Karpas-422 (cell line): ENCODE measurements around the gene CHST1. TPM values are rescaled to one million over a fixed set of nuclear protein-coding genes. Genes with fewer than 3 reads are reported as not detected.

Experiments used
- DNase-seq: peaks from one replicate; pipeline ENCODE4 v3.0.0-alpha.2; 2015
- H2AFZ ChIP-seq: fragments of 200-600 bp; sonication (generic); 2 replicates; pipeline ENCODE4 v1.6.1; 2014; ENCODE audit warnings: antibody characterized with exemption, low read length, mixed read lengths
- H3K27ac ChIP-seq: fragments of 200-600 bp; sonication (generic); 2 replicates; pipeline ENCODE4 v1.5.1; 2014; ENCODE audit warnings: mild to moderate bottlenecking, low read length, moderate library complexity
- H3K27me3 ChIP-seq: fragments of 200-600 bp; sonication (generic); 2 replicates; pipeline ENCODE4 v1.6.1; 2014; ENCODE audit warnings: low read length, mixed read lengths
- H3K36me3 ChIP-seq: fragments of 200-600 bp; sonication (generic); 2 replicates; pipeline ENCODE4 v1.6.1; 2014; ENCODE audit warnings: low read length, mixed read lengths; ENCODE audit not compliant: insufficient read depth
- H3K4me1 ChIP-seq: fragments of 200-600 bp; sonication (generic); 2 replicates; pipeline ENCODE4 v1.6.1; 2014; ENCODE audit warnings: mild to moderate bottlenecking, low read length, mixed read lengths
- H3K4me2 ChIP-seq: fragments of 200-600 bp; sonication (generic); 2 replicates; pipeline ENCODE4 v1.6.1; 2014; ENCODE audit warnings: low read length, low read depth, mild to moderate bottlenecking; ENCODE audit not compliant: poor library complexity, severe bottlenecking
- H3K4me3 ChIP-seq: fragments of 200-600 bp; sonication (generic); 2 replicates; pipeline ENCODE4 v1.5.1; 2014; ENCODE audit warnings: mild to moderate bottlenecking, antibody characterized with exemption, low read length, mixed read lengths
- H3K79me2 ChIP-seq: fragments of 200-600 bp; sonication (generic); 2 replicates; pipeline ENCODE4 v1.6.1; 2014; ENCODE audit warnings: mild to moderate bottlenecking, low read length, mixed read lengths
- H3K9ac ChIP-seq: fragments of 200-600 bp; sonication (generic); 2 replicates; pipeline ENCODE4 v1.6.0; 2014; ENCODE audit warnings: low read length
- H3K9me2 ChIP-seq: fragments of 200-600 bp; sonication (generic), shearing (Covaris generic); replicated peaks from 2 replicates; pipeline ENCODE4 v1.6.0; 2014; ENCODE audit warnings: mild to moderate bottlenecking, low read length, moderate library complexity; ENCODE audit not compliant: insufficient read depth
- H3K9me3 ChIP-seq: fragments of 300-700, 200-600 bp; sonication (generic); 2 replicates; pipeline ENCODE4 v1.6.1; 2014; ENCODE audit warnings: low read length, mixed read lengths
- H4K20me1 ChIP-seq: fragments of 200-600 bp; sonication (generic); 2 replicates; pipeline ENCODE4 v1.6.1; 2014; ENCODE audit warnings: mild to moderate bottlenecking, antibody characterized with exemption, low read length, low read depth; ENCODE audit not compliant: insufficient read depth
- total RNA-seq: library from RNA; depleted of rRNA; stranded (reverse); fragments of >200 nt; shearing (Covaris generic); gene quantifications from 2 replicates; pipeline ENCODE4 v1.2.3, GENCODE V29; 2014; ENCODE audit warnings: low replicate concordance

The CHST1 gene
- total RNA-seq, 1 experiment from 2014 or later: not detected

DNA sequence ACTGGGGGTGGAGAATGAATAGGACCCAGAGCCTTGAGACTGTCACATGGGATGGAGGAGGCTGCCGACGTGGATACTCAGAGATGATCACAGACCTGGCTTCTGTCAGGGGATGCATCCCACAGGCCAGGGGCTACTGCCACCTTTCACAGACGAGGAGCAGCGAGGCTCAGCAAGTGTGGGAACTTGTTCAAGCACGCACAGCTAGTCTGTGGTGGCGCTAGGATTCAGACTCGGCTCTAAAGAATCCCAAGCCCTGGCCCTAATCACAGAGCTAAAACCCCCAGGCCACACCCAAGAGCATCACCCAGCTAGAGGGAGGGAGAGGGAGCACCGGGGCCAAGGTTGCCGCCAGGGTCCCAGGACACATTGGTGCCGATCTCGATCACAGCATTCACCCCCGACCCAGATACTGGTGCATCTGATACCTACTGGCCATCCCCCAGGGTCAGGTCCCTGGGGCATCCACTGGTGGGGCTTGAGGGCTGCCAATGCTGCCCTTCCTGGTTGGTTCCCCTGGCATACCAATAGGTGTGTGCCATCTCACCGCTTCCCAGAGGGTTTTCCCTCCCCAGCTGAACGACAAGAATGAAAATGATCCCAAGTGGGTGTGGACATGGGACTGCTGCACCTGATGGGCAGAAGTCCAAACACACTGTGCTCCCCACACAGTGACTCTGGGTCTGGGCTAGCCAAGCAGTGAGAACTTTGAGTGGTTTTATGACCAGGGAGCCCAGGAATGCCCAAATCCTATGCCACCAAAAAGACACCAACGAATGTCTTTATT lies 6.2 kb downstream of the CHST1 start:
- H3K9ac ChIP-seq: no peak overlapping the region
- no peak for DNase-seq
- no peaks in the 10 kb centered on the region for H3K36me3 ChIP-seq
- H3K9me2 ChIP-seq: no peaks in the 10 kb centered on the region
- no peaks in the 10 kb centered on the region for H3K9me3 ChIP-seq
- no peak overlapping the region for H2AFZ ChIP-seq
- no peak overlapping the region for H3K4me2 ChIP-seq
- H4K20me1 ChIP-seq: no peaks in the 10 kb centered on the region
- no peak overlapping the region for H3K4me3 ChIP-seq
- no peaks in the 10 kb centered on the region for H3K79me2 ChIP-seq
- no peaks in the 10 kb centered on the region for H3K27me3 ChIP-seq
- H3K27ac ChIP-seq: no peak overlapping the region
- peaks cover 9% of the 10 kb centered on the region for H3K4me1 ChIP-seq

DNA sequence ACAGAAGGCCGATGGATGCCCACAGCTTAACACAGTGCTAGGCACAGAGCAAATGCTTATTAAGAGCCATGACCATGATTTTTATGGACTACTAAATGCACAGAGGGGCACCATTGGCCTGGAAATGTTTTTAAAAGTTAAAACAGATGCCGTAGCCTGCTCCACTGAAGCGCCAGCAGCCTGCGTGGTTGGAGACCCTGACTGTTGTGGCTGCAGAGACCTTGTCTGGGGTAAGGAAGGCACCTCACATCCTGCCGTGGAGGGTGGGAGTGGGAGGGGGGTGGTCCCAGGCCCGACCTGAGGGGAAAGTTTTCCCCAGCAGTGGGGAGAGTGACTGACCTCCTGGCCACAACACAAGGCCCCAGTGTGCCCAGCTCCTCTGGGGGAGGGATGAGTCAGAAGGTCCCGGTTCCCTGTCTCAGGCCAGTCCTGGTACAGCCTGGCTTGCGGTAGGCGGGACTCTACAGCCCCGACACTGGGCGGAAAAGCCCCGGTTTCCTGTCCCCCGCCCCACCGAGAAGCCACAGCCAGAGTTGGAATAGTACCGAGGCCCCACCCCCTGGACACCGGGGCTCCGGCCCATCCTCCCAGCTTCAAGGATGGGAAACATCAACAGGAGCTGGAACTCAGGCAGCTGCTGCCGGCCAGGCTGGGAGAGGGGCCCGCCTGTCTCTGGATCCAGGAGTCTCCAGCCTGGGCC lies 7.0 kb downstream of the CHST1 start:
- H3K27me3 ChIP-seq: no peaks in the 10 kb centered on the region
- H3K4me1 ChIP-seq: peaks cover 9% of the 10 kb centered on the region
- H4K20me1 ChIP-seq: no peaks in the 10 kb centered on the region
- no peak overlapping the region for H3K4me2 ChIP-seq
- no peaks in the 10 kb centered on the region for H3K9me2 ChIP-seq
- DNase-seq: no peak
- H3K36me3 ChIP-seq: no peaks in the 10 kb centered on the region
- H3K79me2 ChIP-seq: no peaks in the 10 kb centered on the region
- H3K9me3 ChIP-seq: no peaks in the 10 kb centered on the region
- no peak overlapping the region for H3K27ac ChIP-seq
- no peak overlapping the region for H3K4me3 ChIP-seq
- H3K9ac ChIP-seq: no peak overlapping the region
- H2AFZ ChIP-seq: no peak overlapping the region

DNA sequence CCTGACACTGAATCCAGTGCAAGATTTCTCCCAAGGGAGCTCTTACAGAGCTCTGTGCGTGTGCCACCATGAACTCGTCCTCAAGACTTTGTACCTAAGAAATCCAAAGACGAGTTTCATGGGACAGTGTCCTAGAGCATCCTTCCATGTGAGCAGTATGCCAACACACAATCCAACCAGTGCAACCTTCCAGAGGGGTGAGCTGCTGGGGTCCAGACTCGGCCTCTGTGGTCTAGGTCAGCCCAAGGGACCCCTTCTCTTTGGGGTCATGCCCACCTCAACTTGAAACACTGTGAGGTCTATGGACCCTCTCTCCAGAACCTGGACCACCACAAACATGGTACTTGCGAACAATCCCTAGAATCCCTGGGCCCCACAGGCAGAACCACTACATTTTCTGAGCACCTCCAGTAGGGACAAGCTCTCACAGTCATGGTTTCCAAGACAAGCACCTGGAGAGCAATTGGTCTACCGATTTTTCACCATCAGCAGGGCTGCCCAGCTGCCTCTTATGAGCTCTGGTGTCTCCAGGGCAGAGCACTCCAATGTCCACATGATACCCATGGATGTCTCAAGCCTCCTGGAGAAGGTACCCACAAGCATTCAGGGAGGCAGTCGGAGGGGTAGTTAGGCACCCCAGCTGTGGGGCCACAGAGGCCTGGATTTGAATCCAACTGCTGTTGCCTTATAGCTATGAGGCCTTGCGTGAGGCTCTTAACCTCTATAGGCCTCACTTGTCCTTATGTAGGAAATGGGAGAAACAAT lies 7.7 kb downstream of the CHST1 start:
- peaks cover 9% of the 10 kb centered on the region for H3K4me1 ChIP-seq
- no peaks in the 10 kb centered on the region for H3K79me2 ChIP-seq
- no peak overlapping the region for H3K27ac ChIP-seq
- no peak overlapping the region for H3K4me3 ChIP-seq
- H3K27me3 ChIP-seq: no peaks in the 10 kb centered on the region
- H4K20me1 ChIP-seq: no peaks in the 10 kb centered on the region
- DNase-seq: no peak
- no peaks in the 10 kb centered on the region for H3K9me2 ChIP-seq
- H3K9me3 ChIP-seq: no peaks in the 10 kb centered on the region
- no peak overlapping the region for H2AFZ ChIP-seq
- H3K36me3 ChIP-seq: no peaks in the 10 kb centered on the region
- H3K4me2 ChIP-seq: no peak overlapping the region
- H3K9ac ChIP-seq: no peak overlapping the region

- H3K4me3 ChIP-seq: no peak overlapping the region
- H3K36me3 ChIP-seq: no peaks in the 10 kb centered on the region
- H3K4me1 ChIP-seq: peaks cover 9% of the 10 kb centered on the region
- DNase-seq: no peak
- H4K20me1 ChIP-seq: no peaks in the 10 kb centered on the region
- H3K79me2 ChIP-seq: no peaks in the 10 kb centered on the region
- no peak overlapping the region for H2AFZ ChIP-seq
- no peaks in the 10 kb centered on the region for H3K9me2 ChIP-seq
- no peak overlapping the region for H3K9ac ChIP-seq
- H3K4me2 ChIP-seq: no peak overlapping the region
- no peaks in the 10 kb centered on the region for H3K9me3 ChIP-seq
- H3K27ac ChIP-seq: no peak overlapping the region
- H3K27me3 ChIP-seq: no peaks in the 10 kb centered on the region
These were observed 9.6 kb downstream of the CHST1 start for GRCh38 chr11:45655831-45656230.

DNA sequence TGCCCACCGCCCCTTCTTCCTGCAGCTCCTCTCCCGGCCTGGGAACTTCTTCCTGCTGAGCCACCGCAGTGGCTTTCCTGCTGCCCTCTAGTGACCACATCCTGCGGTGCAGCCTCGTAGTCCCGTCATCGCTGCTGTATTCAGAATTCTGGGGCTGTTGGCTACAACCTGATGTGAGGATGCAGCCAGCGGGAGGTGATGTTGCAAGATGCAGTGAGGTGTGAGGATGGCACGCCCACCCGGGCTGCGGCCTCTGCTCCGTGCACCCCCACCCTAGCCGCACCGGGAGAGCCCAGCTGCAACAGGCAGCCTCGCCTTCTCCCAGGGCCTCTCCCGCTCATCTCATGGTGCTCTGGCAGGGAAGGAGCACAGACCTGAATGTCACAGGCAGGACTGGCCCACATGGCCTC lies 10.1 kb downstream of the CHST1 start:
- no peaks in the 10 kb centered on the region for H4K20me1 ChIP-seq
- H3K4me2 ChIP-seq: peak overlapping the region; percentile 16
- peaks cover 9% of the 10 kb centered on the region for H3K4me1 ChIP-seq
- H3K4me3 ChIP-seq: no peak overlapping the region
- no peaks in the 10 kb centered on the region for H3K27me3 ChIP-seq
- H2AFZ ChIP-seq: no peak overlapping the region
- DNase-seq: peak; percentile 85
- H3K79me2 ChIP-seq: no peaks in the 10 kb centered on the region
- no peak overlapping the region for H3K9ac ChIP-seq
- H3K27ac ChIP-seq: no peak overlapping the region
- no peaks in the 10 kb centered on the region for H3K9me2 ChIP-seq
- H3K9me3 ChIP-seq: no peaks in the 10 kb centered on the region
- no peaks in the 10 kb centered on the region for H3K36me3 ChIP-seq

DNA sequence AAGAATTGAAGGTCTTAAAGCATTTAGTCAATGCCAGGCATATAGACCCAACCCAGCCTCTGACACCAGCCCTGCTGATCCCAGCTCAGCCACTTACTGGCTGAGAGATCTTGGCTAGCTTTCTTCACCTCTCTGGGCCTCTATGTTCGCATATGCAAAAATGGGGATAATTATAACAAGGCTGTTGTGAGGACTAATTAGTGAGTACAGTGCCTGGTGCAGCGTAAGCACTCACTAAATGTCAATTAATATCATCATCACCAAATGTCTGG lies 10.5 kb downstream of the CHST1 start:
- no peaks in the 10 kb centered on the region for H3K36me3 ChIP-seq
- no peaks in the 10 kb centered on the region for H3K9me3 ChIP-seq
- no peak for DNase-seq
- H2AFZ ChIP-seq: no peak overlapping the region
- H4K20me1 ChIP-seq: no peaks in the 10 kb centered on the region
- H3K4me2 ChIP-seq: peak overlapping the region; percentile 16
- peaks cover 9% of the 10 kb centered on the region for H3K4me1 ChIP-seq
- no peak overlapping the region for H3K27ac ChIP-seq
- no peak overlapping the region for H3K9ac ChIP-seq
- no peak overlapping the region for H3K4me3 ChIP-seq
- no peaks in the 10 kb centered on the region for H3K27me3 ChIP-seq
- no peaks in the 10 kb centered on the region for H3K79me2 ChIP-seq
- no peaks in the 10 kb centered on the region for H3K9me2 ChIP-seq

DNA sequence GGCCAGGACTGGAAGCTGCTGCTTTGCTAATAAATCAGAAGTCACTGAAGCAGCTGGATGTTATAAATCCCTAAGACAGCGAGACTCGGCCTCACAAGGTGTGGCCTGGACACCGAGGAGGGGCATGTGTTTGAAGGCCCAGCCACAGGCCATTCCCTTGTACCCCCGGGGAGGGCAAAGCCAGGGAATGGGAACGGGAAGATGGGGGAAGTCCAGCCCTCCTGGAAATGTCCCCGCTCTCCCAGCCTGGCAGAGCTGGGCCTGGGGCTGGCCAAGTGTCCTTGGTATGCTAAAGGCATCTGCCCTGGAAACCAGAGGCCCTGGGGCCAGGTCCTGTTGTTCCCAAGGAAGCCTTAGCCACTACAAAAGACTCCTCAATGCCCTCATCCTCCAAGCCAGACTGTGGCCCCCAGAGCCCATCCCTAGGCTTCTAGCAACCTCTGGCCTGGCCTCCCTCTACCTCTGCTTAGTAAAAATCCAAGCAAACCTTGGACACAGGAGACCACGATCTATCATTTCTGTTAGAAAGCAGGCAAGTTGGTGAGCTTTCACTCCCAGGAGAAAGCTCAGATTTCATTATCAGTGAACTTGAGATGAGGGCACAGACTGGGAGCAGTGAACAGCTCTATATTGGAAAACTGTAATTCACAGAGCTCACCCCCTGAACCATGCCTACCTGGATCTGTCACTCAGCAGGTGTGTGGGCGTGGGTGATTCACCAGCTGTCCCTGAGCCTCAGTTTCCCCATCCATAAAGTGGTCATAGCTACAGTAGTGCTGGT lies 11.0 kb downstream of the CHST1 start:
- no peak for DNase-seq
- Histone ChIP-seq H3K9me2 (no peaks in the 10 kb centered on the region), H3K9ac (no peak overlapping the region), H3K9me3 (no peaks in the 10 kb centered on the region), H3K4me2 (peak overlapping the region; percentile 16), H3K27ac (no peak overlapping the region), H3K4me3 (no peak overlapping the region), H3K79me2 (no peaks in the 10 kb centered on the region), H3K27me3 (no peaks in the 10 kb centered on the region), H3K4me1 (peaks cover 9% of the 10 kb centered on the region), H2AFZ (no peak overlapping the region), H3K36me3 (no peaks in the 10 kb centered on the region), H4K20me1 (no peaks in the 10 kb centered on the region)

- H3K79me2 ChIP-seq: no peaks in the 10 kb centered on the region
- no peaks in the 10 kb centered on the region for H3K36me3 ChIP-seq
- no peak overlapping the region for H3K4me2 ChIP-seq
- no peak overlapping the region for H3K27ac ChIP-seq
- no peaks in the 10 kb centered on the region for H3K27me3 ChIP-seq
- H4K20me1 ChIP-seq: no peaks in the 10 kb centered on the region
- H3K9ac ChIP-seq: no peak overlapping the region
- H3K4me3 ChIP-seq: no peak overlapping the region
- peaks cover 9% of the 10 kb centered on the region for H3K4me1 ChIP-seq
- no peaks in the 10 kb centered on the region for H3K9me3 ChIP-seq
- no peak for DNase-seq
- H3K9me2 ChIP-seq: no peaks in the 10 kb centered on the region
- no peak overlapping the region for H2AFZ ChIP-seq
These were observed 12.1 kb downstream of the CHST1 start for GRCh38 chr11:45653277-45653676.
